AG09319 (cell line): ENCODE data around the gene PRICKLE1.

Experiments used
- DNase-seq: peaks from one replicate; pipeline ENCODE4 v3.0.0-alpha.2; 2010; ENCODE audit warnings: low read depth; ENCODE audit errors: extremely low read depth
- TF ChIP-seq, protein P1 (sequence below): IDR thresholded peaks from 2 replicates; pipeline ENCODE4 v1.5.1; 2011; ENCODE audit warnings: low read depth, mild to moderate bottlenecking, inconsistent platforms, low read length, moderate library complexity

PRICKLE1 gene

DNA sequence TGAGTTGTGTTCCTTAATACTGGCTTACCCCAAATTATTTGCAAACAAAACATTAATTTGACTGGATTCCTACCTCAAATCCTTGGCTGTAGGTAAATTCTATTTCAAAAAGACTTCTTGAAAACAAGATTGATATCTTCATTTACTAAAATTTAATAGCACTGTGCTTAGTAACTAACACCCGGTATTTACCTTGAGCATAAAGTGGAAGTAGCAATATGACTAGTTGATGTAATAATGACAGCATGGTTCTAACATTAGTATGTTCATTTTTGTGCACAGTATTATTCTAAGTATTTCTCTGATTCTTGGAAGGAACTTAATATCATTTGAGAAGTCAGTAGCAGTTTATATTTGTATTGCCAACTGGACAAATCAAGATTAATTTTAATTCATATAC, 166.8 kb downstream of the PRICKLE1 start:
- TF ChIP-seq, protein P1, sequence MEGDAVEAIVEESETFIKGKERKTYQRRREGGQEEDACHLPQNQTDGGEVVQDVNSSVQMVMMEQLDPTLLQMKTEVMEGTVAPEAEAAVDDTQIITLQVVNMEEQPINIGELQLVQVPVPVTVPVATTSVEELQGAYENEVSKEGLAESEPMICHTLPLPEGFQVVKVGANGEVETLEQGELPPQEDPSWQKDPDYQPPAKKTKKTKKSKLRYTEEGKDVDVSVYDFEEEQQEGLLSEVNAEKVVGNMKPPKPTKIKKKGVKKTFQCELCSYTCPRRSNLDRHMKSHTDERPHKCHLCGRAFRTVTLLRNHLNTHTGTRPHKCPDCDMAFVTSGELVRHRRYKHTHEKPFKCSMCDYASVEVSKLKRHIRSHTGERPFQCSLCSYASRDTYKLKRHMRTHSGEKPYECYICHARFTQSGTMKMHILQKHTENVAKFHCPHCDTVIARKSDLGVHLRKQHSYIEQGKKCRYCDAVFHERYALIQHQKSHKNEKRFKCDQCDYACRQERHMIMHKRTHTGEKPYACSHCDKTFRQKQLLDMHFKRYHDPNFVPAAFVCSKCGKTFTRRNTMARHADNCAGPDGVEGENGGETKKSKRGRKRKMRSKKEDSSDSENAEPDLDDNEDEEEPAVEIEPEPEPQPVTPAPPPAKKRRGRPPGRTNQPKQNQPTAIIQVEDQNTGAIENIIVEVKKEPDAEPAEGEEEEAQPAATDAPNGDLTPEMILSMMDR = no peak
- DNase-seq = no peak

DNA sequence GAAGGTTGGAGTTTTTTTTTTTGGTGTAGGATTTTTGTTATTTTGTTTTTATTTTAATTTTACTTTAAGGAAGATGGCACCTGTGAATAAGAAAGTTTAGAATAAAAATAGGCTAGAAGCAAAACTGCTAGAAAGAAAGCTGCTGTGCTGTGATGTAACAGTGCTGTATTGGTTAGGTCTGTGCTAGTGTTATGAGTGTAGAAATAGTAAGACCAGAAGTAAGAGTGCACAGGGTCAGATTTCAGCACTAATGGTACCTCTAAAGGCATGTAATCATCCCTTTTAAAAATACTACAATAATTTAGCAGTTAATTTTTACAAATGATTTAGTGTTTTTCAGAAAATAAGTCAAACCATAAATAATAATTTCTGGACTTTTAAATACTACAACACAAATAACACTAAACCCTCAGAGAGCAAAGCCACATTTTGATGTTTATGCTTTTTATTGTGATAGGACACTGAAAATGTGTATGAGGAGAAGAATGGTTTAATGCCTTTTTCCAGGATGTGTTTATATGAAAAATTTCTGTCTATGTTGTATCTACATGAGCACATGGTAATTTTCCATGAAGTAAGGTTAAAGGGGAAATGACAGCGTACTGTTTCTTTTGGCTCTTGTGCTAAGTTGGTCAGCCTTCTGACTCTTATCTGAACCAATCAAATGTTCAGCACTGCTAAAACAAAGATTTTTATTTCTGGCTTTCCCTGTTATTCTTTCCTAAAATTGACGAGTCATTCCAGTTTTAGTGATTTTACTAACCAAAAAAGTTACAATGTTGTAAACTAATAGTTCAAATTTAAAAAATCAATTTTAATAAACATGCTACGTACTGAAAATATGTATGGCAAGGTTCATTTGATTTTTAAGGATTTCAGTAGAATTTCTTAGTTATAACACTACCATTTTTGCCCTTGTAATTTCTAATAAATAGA, 167.4 kb downstream of the PRICKLE1 start:
- no peak for DNase-seq
- TF ChIP-seq, protein P1 = no peak

DNA sequence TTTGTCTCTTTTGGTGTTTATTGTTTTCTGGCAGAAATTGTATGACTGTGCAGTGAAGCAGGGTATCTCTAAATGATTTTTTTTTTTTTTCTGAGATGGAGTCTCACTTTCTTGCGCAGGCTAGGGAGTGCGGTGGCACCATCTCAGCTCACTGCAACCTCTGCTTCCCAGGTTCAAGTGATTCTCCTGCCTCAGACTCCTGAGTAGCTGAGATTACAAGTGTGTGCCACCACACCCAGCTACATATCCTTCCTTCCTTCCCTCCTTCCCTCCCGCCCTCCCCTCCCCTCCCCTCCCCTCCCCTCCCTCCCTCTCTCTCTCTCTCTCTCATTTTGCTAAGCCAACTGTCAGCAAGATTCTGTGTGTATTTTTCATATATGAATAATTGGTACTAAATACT, 169.2 kb downstream of the PRICKLE1 start:
- no peak for DNase-seq
- TF ChIP-seq, protein P1 = no peak

DNA sequence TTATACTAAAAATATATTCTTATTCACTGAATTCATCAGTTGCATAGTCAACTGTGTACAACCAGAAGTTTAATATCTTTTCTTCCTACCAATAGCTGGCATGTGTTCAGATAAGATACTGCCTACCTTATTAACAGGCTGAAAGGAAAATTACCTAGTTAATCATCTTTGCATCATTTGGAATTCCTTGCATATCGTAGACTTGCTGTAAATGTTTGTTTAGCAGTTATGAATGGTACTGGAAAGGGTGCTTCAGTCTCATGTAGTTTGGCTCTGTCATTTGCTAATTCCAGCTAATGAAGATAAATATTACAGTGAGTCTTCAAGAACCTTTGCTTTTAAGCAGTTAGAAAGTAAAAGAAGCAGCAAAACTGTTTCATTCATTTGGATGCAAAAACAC, 179.2 kb downstream of the PRICKLE1 start:
- TF ChIP-seq, protein P1 = no peak
- DNase-seq = no peak

GRCh38 chr12:42409471-42409870, 180.1 kb downstream of the PRICKLE1 start:
- TF ChIP-seq, protein P1 = no peak
- no peak for DNase-seq

- DNase-seq = no peak
- TF ChIP-seq, protein P1 = no peak
Measured at GRCh38 chr12:42407306-42407705, 182.2 kb downstream of the PRICKLE1 start.
